Activated CD4-positive, alpha-beta T cell treated with anti-CD3 and anti-CD28 coated beads, Interleukin-2, amount 10 ng/mL, durations not matched to agents 7 days and 5 days (primary cell): ENCODE measurements around the gene CTDSP2. TPM values are rescaled to one million over a fixed set of nuclear protein-coding genes. Genes with fewer than 3 reads are reported as not detected.

Experiments used
- microRNA-seq: library from miRNA; unstranded; fragments of <30 nt; microRNA quantifications from one replicate; pipeline ENCODE4 v1.2.0, GENCODE V29; 2021; ENCODE audit warnings: borderline microRNAs expressed, borderline replicate concordance
- total RNA-seq, 2 experiments: library from RNA; stranded (reverse); gene quantifications; one replicate each; pipeline ENCODE4 v1.2.3, GENCODE V29; 2021

Gene CTDSP2
- total RNA-seq, 2 experiments from 2014 or later: 144 to 156 TPM

Small RNA genes within 50 kb of the gene (microRNA-seq; reads per million reads assigned to microRNA genes)
- gene MIR26A2: 71.9 reads per million, percentile 68 among the genes with 10 or more reads in this experiment

Other genes starting within 250 kb of the CTDSP2 start
- gene DTX3, start 241.9 kb downstream of the CTDSP2 start, total RNA-seq: 10 to 100 TPM; 15.5 to 16.5 TPM
- gene ARHGEF25, start 235.3 kb downstream of the CTDSP2 start, total RNA-seq: under 1 TPM; 0.25 to 0.42 TPM
- under 1 TPM; 0.62 to 0.77 TPM for gene B4GALNT1, start 213.5 kb downstream of the CTDSP2 start, total RNA-seq
- 100 to 1,000 TPM; 138 to 142 TPM for gene OS9, start 152.6 kb downstream of the CTDSP2 start, total RNA-seq
- gene AGAP2, start 108.0 kb downstream of the CTDSP2 start, total RNA-seq: 10 to 100 TPM; 72.6 to 73.3 TPM
- gene TSPAN31, start 101.7 kb downstream of the CTDSP2 start, total RNA-seq: 10 to 100 TPM; 18.6 to 22.3 TPM
- gene CDK4, start 94.4 kb downstream of the CTDSP2 start, total RNA-seq: 100 to 1,000 TPM in 1 of 2 experiments, 10 to 100 TPM in 1; 84.4 to 104 TPM
- 10 to 100 TPM; 23.7 to 27.2 TPM for gene MARCHF9, start 91.6 kb downstream of the CTDSP2 start, total RNA-seq
- 1 to 10 TPM; 1.9 to 2.3 TPM for gene CYP27B1, start 79.7 kb downstream of the CTDSP2 start, total RNA-seq
- 10 to 100 TPM; 13.4 to 17.2 TPM for gene METTL1, start 74.6 kb downstream of the CTDSP2 start, total RNA-seq
- 1 to 10 TPM; 2.8 to 3.0 TPM for gene EEF1AKMT3, start 74.1 kb downstream of the CTDSP2 start, total RNA-seq
- gene TSFM, start 63.9 kb downstream of the CTDSP2 start, total RNA-seq: 10 to 100 TPM; 23.6 to 29.7 TPM
- 1 to 10 TPM; 3.5 to 3.6 TPM for gene AVIL, start 28.0 kb downstream of the CTDSP2 start, total RNA-seq
- 10 to 100 TPM; 15.9 to 19.1 TPM for gene ATP23, start 94.8 kb upstream of the CTDSP2 start, total RNA-seq